Keratinocyte (primary cell): ENCODE data around the gene IRGC. TPM values are rescaled to one million over a fixed set of nuclear protein-coding genes. Genes with fewer than 3 reads are reported as not detected.

Experiments
- DNase-seq: peaks from one replicate; pipeline ENCODE4 v3.0.0-alpha.2; 2011; ENCODE audit warnings: low read depth, missing footprints, low spot score
- FAIRE-seq: peaks from 2 replicates; lab custom pipeline; 2011; peaks lifted over from hg19 to GRCh38; lab: Jason Lieb, UNC
- H2AFZ ChIP-seq: 2 replicates; pipeline ENCODE4 v1.6.0; 2012; ENCODE audit warnings: low read length, control low read depth, inconsistent platforms; ENCODE audit not compliant: control insufficient read depth
- H3K27ac ChIP-seq: 2 replicates; pipeline ENCODE4 v1.5.1; 2011; ENCODE audit warnings: low read length; ENCODE audit not compliant: control insufficient read depth, insufficient read depth
- H3K27me3 ChIP-seq: 3 replicates; pipeline ENCODE4 v1.6.0; 2011; ENCODE audit warnings: low read length; ENCODE audit not compliant: control insufficient read depth, insufficient read depth; ENCODE audit errors: extremely low read depth
- H3K36me3 ChIP-seq, 2 experiments: 2 replicates in 1 of 2; 3 replicates in 1 of 2; pipeline ENCODE4 v1.5.1; 2011; ENCODE audit warnings: low read length in 2 of 2, mild to moderate bottlenecking in 1 of 2; ENCODE audit not compliant: control insufficient read depth in 2 of 2, insufficient read depth in 2 of 2; ENCODE audit errors: extremely low read depth in 1 of 2
- H3K4me1 ChIP-seq: 3 replicates; pipeline ENCODE4 v1.5.1; 2011; ENCODE audit warnings: low read length; ENCODE audit not compliant: control insufficient read depth, insufficient read depth; ENCODE audit errors: extremely low read depth
- H3K4me2 ChIP-seq: 3 replicates; pipeline ENCODE4 v1.6.0; 2011; ENCODE audit warnings: low read depth, low read length; ENCODE audit not compliant: control insufficient read depth, insufficient read depth; ENCODE audit errors: extremely low read depth
- H3K4me3 ChIP-seq, 3 experiments: fragments of 200-600 bp in 1 of 3; sonication (generic) in 1 of 3; 2 replicates in 2 of 3; 3 replicates in 1 of 3; pipeline ENCODE4 v1.5.1; 2011 to 2016; ENCODE audit warnings: low read length in 3 of 3, mild to moderate bottlenecking in 3 of 3, control low read depth in 2 of 3, inconsistent platforms in 1 of 3, low read depth in 1 of 3, mixed read lengths in 1 of 3, mixed run types in 1 of 3, moderate library complexity in 1 of 3; ENCODE audit not compliant: control insufficient read depth in 2 of 3, insufficient read depth in 2 of 3; ENCODE audit errors: extremely low read depth in 1 of 3
- H3K79me2 ChIP-seq: 2 replicates; pipeline ENCODE4 v1.6.0; 2012; ENCODE audit warnings: low read length; ENCODE audit not compliant: control insufficient read depth, insufficient read depth
- H3K9ac ChIP-seq: 3 replicates; pipeline ENCODE4 v1.6.0; 2011; ENCODE audit warnings: low read length; ENCODE audit not compliant: control insufficient read depth, insufficient read depth; ENCODE audit errors: extremely low read depth
- H3K9me1 ChIP-seq: 3 replicates; pipeline ENCODE4 v1.6.0; 2011; ENCODE audit warnings: low read length; ENCODE audit not compliant: control insufficient read depth, insufficient read depth; ENCODE audit errors: extremely low read depth
- H3K9me3 ChIP-seq: 2 replicates; pipeline ENCODE4 v1.5.1; 2012; ENCODE audit warnings: low read depth, low read length; ENCODE audit not compliant: control insufficient read depth
- H4K20me1 ChIP-seq: 3 replicates; pipeline ENCODE4 v1.6.0; 2011; ENCODE audit warnings: low read length; ENCODE audit not compliant: control insufficient read depth, insufficient read depth; ENCODE audit errors: extremely low read depth
- CTCF ChIP-seq, 3 experiments: IDR thresholded peaks in 1 of 3; conservative IDR thresholded peaks in 1 of 3; optimal IDR thresholded peaks in 1 of 3; 2 replicates in 2 of 3; 3 replicates in 1 of 3; pipeline versions ENCODE3 to v1.5.1; 2011; ENCODE audit warnings: low read length in 3 of 3, mild to moderate bottlenecking in 3 of 3, moderate library complexity in 2 of 3, control low read depth in 1 of 3, inconsistent platforms in 1 of 3; ENCODE audit not compliant: insufficient read depth in 2 of 3; ENCODE audit errors: extremely low read depth in 1 of 3
- EZH2 ChIP-seq: IDR thresholded peaks from one replicate; pipeline ENCODE4 v1.6.1; 2012; ENCODE audit warnings: inconsistent platforms, mild to moderate bottlenecking, low read length, moderate library complexity
- dilution Hi-C: fragments of 300-500 bp; cut with MboI; formaldehyde crosslinking; loops from one replicate; pipeline ENCODE4 v1.7.0; 2020; ENCODE audit warnings: low sequenced_read_pairs; ENCODE audit not compliant: extremely low pct_ligation_motif_present
- polyA plus RNA-seq, 5 experiments: library from polyadenylated mRNA; depleted of rRNA in 3 of 5; stranded (reverse) in 3 of 5; stranded (forward) in 1 of 5; unstranded in 1 of 5; fragments of >200 nt; gene quantifications; 1 replicate in 1 of 5; 2 replicates in 3 of 5; 3 replicates in 1 of 5; pipeline versions ENCODE4 v1.2.1 to v1.2.3, GENCODE V29; 2011 to 2012; ENCODE audit warnings: missing spikeins in 2 of 5, low read depth in 1 of 5, low replicate concordance in 1 of 5

IRGC gene
- polyA plus RNA-seq, 1 donor (not counting 4 experiments of a cell fraction or from before 2014, with no cell fraction given), result not detected

DNA sequence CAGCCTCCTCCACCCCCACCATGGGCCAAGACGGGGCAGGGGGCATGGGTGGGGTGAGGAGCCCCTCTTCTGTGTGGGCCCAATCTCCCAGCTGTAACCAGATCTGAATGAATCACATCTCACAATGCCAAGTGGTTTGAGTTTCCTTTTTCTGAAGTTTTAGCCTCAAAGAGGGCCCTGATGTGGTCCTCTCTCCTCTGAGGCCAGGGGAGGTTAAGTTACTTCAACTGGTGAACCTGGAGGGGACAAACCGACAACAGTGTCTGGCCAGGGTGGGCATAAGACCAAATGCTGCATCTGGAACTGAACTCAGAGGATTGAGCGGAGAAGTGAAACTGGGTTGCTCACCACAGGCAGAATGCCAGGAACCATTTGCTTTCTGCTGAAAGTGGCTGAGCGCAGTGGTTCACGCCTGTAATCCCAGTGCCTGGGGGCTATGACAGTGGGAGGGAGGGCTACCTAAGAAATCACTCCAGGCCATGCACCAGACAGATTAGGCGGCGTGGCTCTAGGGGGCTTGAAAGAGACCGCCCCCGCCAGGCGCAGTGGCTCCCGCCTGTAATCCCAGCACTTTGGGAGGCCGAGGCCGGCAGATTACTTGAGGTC is 15.4 kb upstream of the IRGC start:
- Histone ChIP-seq H3K27me3 (peaks cover 9% of the 10 kb centered on the region), H4K20me1 (no peaks in the 10 kb centered on the region), H3K9me1 (no peaks in the 10 kb centered on the region), H3K4me1 (peaks cover 12% of the 10 kb centered on the region), H3K4me2 (peak overlapping the region; percentile 86), H3K4me3 (peak overlapping the region in 2 of 3 experiments; percentile 51 to 54), H3K36me3 (no peaks in the 10 kb centered on the region), H3K79me2 (no peaks in the 10 kb centered on the region), H3K9me3 (no peaks in the 10 kb centered on the region), H3K9ac (peak overlapping the region; percentile 77), H2AFZ (peak overlapping the region; percentile 88), H3K27ac (peak overlapping the region; percentile 91)
- FAIRE-seq (peak; percentile 75), DNase-seq (peak; percentile 48)
- dilution Hi-C loops, result no loop called here
- TF ChIP-seq EZH2, result no peak
- no peak for TF ChIP-seq CTCF (optimal IDR thresholded peaks at IDR 0.05 in 1 of 3, IDR thresholded peaks at IDR 0.05 in 1 of 3, conservative IDR thresholded peaks at IDR 0.05 in 1 of 3; ENCODE audit: extremely low read depth in 1 of 3, insufficient read depth in 2 of 3, low read length in 3 of 3)

DNA sequence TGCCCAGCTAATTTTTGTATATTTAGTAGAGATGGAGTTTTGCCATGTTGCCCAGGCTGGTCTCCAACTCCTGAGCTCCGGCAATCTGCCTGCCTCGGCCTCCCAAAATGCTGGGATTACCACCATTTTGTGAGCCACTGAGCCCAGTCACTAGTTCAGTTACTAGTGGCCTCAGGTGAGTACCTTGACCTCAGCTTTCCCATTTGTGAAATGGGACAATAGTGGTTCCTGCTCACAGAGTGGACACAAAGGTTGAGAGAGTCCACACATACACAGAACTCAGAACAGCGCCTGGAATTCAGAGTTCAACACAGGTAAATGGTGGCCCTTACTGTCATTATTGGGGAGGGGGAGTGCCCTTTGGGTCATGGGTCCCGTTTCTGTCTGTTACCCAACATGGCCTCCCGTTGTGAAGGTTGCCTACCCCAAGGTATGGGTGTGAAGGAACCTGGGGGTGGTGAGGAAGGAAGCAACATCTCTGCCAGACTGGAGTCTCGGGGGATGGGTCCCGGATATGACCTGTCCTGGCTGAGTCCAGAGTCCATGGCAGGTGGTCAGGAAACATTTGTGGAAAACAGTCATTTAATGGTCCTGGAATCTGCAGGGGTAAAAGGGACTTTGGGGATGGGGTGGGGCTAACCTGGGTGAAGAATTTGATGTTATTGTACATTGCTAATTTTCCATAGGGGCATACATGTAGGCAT is 11.7 kb upstream of the IRGC start:
- no peak for FAIRE-seq

More for the DNA sequence above, 11.7 kb upstream of the IRGC start:
- H3K4me1 ChIP-seq, result peaks cover 12% of the 10 kb centered on the region
- no peak overlapping the region for H3K4me3 ChIP-seq
- no peaks in the 10 kb centered on the region for H4K20me1 ChIP-seq
- no peaks in the 10 kb centered on the region for H3K36me3 ChIP-seq
- dilution Hi-C loops, result no loop called here
- H3K9ac ChIP-seq, result no peak overlapping the region
- TF ChIP-seq EZH2, result no peak
- TF ChIP-seq CTCF (optimal IDR thresholded peaks at IDR 0.05 in 1 of 3, IDR thresholded peaks at IDR 0.05 in 1 of 3, conservative IDR thresholded peaks at IDR 0.05 in 1 of 3; ENCODE audit: extremely low read depth in 1 of 3, insufficient read depth in 2 of 3, low read length in 3 of 3), result no peak
- no peak overlapping the region for H3K4me2 ChIP-seq
- H3K27ac ChIP-seq, result no peak overlapping the region
- H3K79me2 ChIP-seq, result no peaks in the 10 kb centered on the region
- no peak for DNase-seq
- no peaks in the 10 kb centered on the region for H3K9me1 ChIP-seq
- peaks cover 7% of the 10 kb centered on the region for H3K27me3 ChIP-seq
- peaks cover 3% of the 10 kb centered on the region for H3K9me3 ChIP-seq
- H2AFZ ChIP-seq, result no peak overlapping the region
